GM12801 (cell line): ENCODE data around the gene SHROOM2.

ENCODE experiments used
- TF ChIP-seq, protein P1 (sequence below): IDR thresholded peaks from one replicate; pipeline ENCODE4 v1.5.1; 2011; ENCODE audit warnings: control low read depth; ENCODE audit not compliant: insufficient read length; ENCODE audit errors: extremely low read depth

Gene SHROOM2

DNA sequence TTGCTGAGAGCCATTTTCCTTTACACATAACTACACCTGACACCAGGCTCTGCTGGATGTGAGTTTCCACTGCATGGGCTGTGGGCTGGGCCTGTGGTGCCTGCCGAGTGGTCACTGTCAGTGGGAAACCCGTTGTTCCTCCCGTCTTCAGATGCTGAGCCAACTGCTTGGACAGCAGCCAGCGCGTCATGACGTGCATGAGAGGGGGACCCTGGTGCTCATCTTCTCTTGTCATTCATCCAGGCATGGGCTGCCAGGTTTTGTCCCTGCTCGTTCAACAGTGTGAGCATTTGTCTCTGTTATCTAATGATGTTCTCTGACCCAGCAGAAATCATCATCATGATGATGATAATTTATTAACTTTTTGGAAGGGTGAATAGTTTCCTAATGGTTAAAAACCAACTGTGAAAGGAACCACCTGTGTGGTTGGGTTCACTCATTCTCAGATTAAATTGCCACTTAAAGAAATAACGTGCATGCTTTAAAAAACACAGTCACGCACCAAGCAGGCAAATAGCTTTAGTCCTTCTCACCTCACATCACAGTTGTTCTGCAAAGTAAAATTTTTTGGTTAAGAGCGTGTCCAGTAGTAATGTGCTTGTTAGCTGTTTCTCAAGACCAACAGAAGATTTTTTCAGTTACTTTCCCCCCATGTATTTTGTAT lies 161.0 kb downstream of the SHROOM2 start:
- TF ChIP-seq, protein P1, sequence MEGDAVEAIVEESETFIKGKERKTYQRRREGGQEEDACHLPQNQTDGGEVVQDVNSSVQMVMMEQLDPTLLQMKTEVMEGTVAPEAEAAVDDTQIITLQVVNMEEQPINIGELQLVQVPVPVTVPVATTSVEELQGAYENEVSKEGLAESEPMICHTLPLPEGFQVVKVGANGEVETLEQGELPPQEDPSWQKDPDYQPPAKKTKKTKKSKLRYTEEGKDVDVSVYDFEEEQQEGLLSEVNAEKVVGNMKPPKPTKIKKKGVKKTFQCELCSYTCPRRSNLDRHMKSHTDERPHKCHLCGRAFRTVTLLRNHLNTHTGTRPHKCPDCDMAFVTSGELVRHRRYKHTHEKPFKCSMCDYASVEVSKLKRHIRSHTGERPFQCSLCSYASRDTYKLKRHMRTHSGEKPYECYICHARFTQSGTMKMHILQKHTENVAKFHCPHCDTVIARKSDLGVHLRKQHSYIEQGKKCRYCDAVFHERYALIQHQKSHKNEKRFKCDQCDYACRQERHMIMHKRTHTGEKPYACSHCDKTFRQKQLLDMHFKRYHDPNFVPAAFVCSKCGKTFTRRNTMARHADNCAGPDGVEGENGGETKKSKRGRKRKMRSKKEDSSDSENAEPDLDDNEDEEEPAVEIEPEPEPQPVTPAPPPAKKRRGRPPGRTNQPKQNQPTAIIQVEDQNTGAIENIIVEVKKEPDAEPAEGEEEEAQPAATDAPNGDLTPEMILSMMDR: no peak

DNA sequence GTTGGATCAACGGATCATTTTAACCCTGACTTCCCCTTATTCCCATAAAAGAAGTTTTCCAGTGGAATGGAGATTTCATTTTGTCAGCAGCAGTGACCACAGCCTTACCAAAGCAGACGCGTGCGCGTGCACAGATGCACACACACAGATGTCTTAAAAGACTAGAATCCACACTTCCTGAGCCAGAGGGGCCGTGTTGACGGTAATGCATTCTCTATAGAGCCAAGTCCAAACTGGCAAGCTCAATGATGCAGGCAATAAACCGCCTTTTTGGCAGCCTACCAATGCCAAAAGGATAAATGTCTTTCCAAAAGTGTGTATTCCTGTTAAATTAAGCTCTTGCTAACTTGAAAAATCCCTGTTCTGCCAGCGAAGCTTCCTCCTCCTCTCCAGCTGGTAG lies 162.2 kb downstream of the SHROOM2 start:
- TF ChIP-seq, protein P1: no peak

DNA sequence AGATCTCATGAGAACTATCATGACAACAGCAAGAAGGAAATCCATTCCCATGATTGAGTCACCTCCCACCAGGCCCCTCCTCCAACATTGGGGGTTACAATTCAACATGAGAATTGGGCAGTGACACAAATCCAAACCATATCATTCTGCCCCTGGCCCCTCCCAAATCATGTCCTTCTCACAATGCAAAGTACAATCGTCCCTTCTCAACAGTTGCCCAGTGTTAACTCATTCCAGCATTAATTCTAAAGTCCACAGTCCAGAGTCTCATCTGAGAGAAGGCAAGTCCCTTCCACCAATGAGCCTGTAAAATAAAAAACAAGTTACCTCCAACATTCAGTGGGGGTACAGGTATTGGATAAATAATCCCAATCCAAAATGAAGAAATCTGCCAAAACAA lies 166.1 kb downstream of the SHROOM2 start:
- TF ChIP-seq, protein P1: no peak

DNA sequence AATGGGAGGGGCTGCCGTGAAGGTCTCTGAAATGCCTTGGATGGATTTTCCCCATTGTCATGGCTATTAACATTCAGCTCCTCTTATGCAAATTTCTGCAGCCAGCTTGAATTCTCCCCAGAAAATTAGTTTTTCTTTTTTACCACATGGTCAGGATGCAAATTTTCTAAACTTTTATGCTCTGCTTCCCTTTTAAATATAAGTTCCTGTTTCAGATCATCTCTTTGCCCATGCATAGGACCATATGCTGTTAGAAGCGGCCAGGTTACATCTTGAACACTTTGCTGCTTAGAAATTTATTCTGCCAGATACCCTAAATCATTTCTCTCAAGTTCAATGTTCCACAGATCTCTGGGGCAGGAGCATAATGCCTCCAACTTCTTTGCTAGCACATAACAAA lies 167.2 kb downstream of the SHROOM2 start:
- TF ChIP-seq, protein P1: no peak

DNA sequence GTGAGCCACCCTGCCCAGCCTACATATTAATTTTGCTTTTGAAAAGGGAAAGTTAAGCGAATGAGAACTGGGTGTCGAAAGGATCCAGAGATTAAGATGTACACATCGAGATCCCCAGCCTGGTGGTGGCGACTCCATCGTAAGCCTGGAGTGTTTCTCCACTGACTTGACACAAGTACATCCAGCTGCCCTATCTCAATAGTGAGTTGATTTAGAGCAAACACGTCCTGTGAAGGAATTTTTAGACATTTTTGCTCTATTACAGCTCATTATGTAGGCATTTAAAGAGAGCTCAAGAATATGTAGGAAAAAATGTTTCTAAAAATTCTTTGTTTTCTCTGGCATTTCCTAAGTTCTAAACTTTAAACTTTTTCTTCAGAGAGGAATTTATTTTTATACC lies 169.3 kb downstream of the SHROOM2 start:
- TF ChIP-seq, protein P1: no peak

DNA sequence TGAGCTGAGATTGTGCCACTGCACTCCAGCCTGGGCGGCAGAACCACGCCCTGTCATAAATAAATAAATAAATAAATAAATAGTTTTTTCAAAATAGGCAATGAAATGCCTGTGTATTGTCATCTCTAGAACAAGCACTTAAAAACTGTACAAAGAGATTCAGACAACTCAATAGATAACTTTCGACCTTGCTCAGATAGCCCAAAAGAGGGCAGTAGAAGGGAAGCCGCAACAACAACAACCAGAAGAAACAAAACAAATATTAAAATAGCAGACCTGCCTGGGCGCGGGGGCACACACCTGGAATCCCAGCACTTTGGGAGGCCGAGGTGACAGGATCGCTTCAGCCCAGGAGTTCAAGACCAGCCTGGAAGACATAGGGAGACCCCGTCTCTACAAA lies 171.5 kb downstream of the SHROOM2 start:
- TF ChIP-seq, protein P1: no peak

DNA sequence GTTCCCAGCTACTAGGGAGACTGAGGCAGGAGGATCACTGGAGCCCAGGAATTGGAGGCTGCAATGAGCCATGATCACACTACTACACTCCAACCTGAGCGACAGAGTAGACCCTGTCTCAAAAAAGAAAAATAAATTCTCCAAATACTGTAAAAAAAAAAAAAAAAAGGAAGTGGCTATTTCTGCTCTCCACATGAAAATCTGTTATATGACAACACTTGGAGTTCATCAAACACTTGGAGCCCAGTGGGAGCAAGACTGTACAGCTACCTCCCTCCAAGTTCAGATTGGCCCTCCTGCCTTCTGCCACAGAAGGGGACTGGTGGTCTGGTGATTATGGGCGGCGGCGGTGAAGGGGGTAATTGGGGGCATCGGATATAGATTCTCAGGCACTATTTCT lies 172.0 kb downstream of the SHROOM2 start:
- TF ChIP-seq, protein P1: no peak
